Duodenal mucosa (tissue), 2 donors: ENCODE results near the gene CNTN5.

ENCODE experiments used
- H3K27ac ChIP-seq: one replicate; pipeline ENCODE4 v1.7.0; 2013; ENCODE audit warnings: low read depth, low read length
- H3K27me3 ChIP-seq, 2 donors: one replicate each; pipeline ENCODE4 v1.7.0; 2013; ENCODE audit warnings: low read length in 2 of 2, control low read depth in 1 of 2; ENCODE audit not compliant: insufficient read depth in 2 of 2, control insufficient read depth in 1 of 2
- H3K36me3 ChIP-seq, 2 donors: one replicate each; pipeline ENCODE4 v1.7.0; 2013; ENCODE audit warnings: low read length in 2 of 2, control low read depth in 1 of 2; ENCODE audit not compliant: insufficient read depth in 2 of 2, control insufficient read depth in 1 of 2
- H3K4me1 ChIP-seq, 2 donors: one replicate each; pipeline ENCODE4 v1.7.0; 2013; ENCODE audit warnings: low read length in 2 of 2, control low read depth in 1 of 2; ENCODE audit not compliant: insufficient read depth in 2 of 2, control insufficient read depth in 1 of 2
- H3K4me3 ChIP-seq, 2 donors: one replicate each; pipeline ENCODE4 v1.7.0; 2013; ENCODE audit warnings: low read length in 2 of 2, low read depth in 1 of 2
- H3K9ac ChIP-seq, 2 donors: one replicate each; pipeline ENCODE4 v1.7.0; 2013; ENCODE audit warnings: low read length in 2 of 2, low read depth in 1 of 2
- H3K9me3 ChIP-seq, 2 donors: one replicate each; pipeline ENCODE4 v1.7.0; 2013; ENCODE audit warnings: low read length in 2 of 2, control low read depth in 1 of 2; ENCODE audit not compliant: control insufficient read depth in 1 of 2

The CNTN5 gene

DNA sequence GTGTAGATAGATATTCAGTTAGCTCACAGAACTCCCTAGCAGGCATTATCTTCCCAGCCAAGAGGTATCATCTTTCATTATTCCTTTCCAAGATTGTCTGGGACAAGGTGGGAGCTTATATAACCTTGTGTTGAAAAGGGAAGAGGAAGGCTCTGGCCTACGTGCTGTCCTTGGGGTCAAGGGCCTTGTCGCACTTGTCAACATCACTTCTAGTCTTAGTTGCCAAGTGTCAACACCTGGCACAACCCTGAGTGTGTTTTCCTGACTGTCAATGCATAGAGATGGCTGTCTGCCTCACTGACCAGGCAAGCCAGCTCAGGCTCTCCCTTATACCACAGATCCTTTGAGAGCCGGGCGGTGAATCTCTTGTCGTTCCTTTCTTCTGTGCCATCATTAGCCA lies 331.9 kb downstream of the CNTN5 start:
- H3K27me3 ChIP-seq, result no peaks in the 10 kb centered on the region
- H3K9me3 ChIP-seq, result peaks cover 2 to 4% of the 10 kb centered on the region in 2 donors
- H3K4me3 ChIP-seq, result no peak overlapping the region
- H3K36me3 ChIP-seq, result no peaks in the 10 kb centered on the region
- no peak overlapping the region for H3K27ac ChIP-seq
- H3K4me1 ChIP-seq, result no peaks in the 10 kb centered on the region
- no peak overlapping the region for H3K9ac ChIP-seq

DNA sequence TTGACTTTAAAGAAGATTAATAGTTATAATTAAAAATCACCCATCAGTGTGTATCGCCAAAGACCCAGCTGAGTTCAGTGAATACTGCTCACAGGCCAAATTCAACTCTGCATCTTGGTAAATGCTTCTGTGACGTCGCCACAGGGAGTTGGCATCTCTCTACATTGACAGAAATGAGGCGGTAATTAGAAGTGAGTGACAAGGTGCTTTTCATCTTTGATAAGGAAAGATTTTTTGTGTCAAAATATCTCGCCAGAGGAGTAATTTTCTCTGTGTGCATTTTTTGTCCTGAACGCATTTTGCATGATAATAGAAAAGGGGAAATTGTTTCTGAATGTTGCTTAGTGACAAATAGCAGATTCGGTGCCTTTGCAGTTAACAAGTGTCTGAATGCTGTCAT lies 345.8 kb downstream of the CNTN5 start:
- no peak overlapping the region for H3K4me3 ChIP-seq
- H3K9me3 ChIP-seq, result no peaks in the 10 kb centered on the region
- H3K36me3 ChIP-seq, result no peaks in the 10 kb centered on the region
- no peaks in the 10 kb centered on the region for H3K27me3 ChIP-seq
- no peaks in the 10 kb centered on the region for H3K4me1 ChIP-seq
- H3K27ac ChIP-seq, result no peak overlapping the region
- H3K9ac ChIP-seq, result no peak overlapping the region

DNA sequence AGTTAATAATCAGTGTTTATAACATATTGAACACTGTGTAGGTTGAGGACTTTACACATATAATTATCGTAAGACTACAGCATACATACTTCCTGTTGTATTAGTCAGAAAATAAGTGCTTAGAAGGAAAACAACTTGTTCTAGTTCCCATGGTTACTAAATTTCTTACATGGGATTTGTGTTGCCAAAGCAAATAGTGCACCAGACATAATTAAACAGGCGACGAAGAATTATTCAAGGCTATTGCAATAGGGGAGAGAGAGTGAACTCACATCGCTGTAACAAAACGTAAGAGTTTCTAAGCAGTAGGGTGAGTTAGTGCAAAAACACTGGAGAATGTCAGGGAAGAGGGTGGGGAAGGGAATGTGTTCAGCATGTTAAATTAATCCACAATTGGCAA lies 347.8 kb downstream of the CNTN5 start:
- H3K4me1 ChIP-seq, result no peaks in the 10 kb centered on the region

DNA sequence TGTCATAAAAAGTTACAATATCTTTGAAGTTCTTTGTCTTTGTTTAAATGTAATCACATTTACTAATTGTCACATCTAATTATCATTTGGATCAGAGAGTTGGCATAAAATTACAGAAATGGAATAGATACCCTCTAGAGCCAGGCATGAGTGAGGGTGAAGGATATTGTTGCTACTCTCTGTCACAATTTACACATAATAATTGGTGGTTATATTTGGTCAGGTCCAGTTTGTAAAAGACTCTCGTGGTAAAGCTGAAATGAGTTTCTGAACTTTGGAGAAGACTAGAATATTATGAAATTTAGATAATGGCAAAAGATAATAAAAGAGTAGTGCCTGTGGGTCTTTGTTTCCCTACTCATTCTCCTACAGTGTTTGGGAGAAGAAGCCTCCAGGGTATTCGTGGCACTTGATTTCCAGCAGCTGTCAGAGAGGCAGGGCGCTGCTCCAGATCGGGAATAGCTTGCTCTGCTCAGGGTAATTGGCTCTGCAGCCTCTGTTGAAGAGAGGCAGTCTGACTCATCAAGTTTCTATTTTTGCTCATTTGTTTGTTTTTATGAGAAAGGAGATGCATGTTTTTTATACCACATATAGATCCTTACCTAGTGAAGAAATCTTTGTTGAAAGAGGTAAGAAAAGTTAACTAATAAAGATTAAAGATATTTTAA lies 349.9 kb downstream of the CNTN5 start:
- Histone ChIP-seq H3K36me3 (no peaks in the 10 kb centered on the region), H3K27ac (no peak overlapping the region), H3K9ac (no peak overlapping the region), H3K4me1 (no peaks in the 10 kb centered on the region), H3K9me3 (peaks cover 0 to 3% of the 10 kb centered on the region in 2 donors), H3K4me3 (no peak overlapping the region), H3K27me3 (no peaks in the 10 kb centered on the region)

More for the DNA sequence above, 347.8 kb downstream of the CNTN5 start:
- no peak overlapping the region for H3K9ac ChIP-seq
- no peak overlapping the region for H3K4me3 ChIP-seq
- no peaks in the 10 kb centered on the region for H3K9me3 ChIP-seq
- H3K27ac ChIP-seq, result no peak overlapping the region
- no peaks in the 10 kb centered on the region for H3K27me3 ChIP-seq
- no peaks in the 10 kb centered on the region for H3K36me3 ChIP-seq

DNA sequence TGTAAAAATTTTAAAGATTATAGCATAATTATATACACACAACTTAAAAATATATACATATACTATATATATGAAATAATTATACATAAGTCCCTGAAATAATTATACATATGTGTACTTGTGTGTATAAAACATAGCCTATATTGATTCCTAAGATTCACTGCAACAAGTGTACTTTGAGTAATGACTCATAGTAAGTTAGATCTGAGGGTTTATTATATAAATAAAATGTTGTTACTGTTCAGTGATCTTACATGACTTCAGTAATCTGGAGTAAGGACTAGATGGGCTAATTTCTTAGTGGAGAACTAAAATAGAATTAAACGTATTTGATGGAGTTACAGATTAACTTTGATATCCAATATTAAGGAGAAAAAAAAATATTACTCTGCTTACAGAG lies 350.5 kb downstream of the CNTN5 start:
- no peaks in the 10 kb centered on the region for H3K27me3 ChIP-seq
- peaks cover 0 to 3% of the 10 kb centered on the region in 2 donors for H3K9me3 ChIP-seq
- no peak overlapping the region for H3K4me3 ChIP-seq
- no peaks in the 10 kb centered on the region for H3K36me3 ChIP-seq
- no peaks in the 10 kb centered on the region for H3K4me1 ChIP-seq
- H3K27ac ChIP-seq, result no peak overlapping the region
- no peak overlapping the region for H3K9ac ChIP-seq

DNA sequence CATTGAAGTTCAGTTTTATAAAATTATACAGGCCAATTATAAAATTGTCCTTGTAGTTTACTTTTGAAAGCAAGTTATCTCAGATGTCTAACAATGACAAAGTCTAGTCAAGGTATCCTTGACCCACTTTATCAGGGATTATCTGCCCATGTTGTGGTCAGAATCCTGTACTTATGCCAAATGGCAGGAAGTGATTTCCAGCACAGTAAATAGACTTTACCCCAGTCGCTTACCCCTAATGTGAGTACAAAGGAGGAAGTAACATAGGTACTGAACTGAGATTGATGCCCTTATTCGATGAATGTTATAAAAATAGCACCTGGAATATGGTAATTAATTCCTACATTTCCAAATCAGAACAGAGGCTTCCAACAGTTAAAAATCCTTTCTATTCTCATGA lies 355.7 kb downstream of the CNTN5 start:
- Histone ChIP-seq H3K4me3 (no peak overlapping the region), H3K9me3 (peaks cover 0 to 3% of the 10 kb centered on the region in 2 donors), H3K36me3 (no peaks in the 10 kb centered on the region), H3K27ac (no peak overlapping the region), H3K27me3 (no peaks in the 10 kb centered on the region), H3K9ac (no peak overlapping the region), H3K4me1 (no peaks in the 10 kb centered on the region)

DNA sequence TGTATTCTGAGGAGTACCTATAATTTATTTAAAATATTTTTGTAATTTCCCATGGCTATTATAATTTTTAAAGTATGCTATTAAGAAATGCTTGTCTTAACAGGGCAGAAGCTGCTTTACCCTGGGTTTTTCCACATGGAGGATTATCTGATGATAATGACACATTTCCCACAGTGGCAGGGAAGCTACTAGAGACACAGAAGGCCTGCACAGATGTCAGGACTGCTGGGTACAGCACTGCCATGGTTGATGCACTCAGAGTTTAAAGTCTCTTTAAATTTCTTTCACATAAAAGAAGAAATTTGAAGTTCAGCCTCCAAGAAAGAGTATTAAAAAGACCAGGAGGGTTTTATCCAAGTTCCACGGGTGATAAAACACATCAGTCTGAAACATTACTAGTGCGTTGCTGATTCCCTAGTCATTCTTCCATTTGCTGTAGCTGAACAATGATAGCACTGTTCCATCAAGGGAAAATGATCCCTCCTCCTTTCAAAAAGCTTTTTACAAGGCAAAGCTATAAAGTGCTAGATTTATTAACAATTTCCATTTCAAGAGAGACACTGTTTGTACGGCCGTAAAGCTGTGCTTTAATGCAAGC lies 363.0 kb downstream of the CNTN5 start:
- no peaks in the 10 kb centered on the region for H3K27me3 ChIP-seq
- no peak overlapping the region for H3K9ac ChIP-seq
- no peaks in the 10 kb centered on the region for H3K4me1 ChIP-seq
- no peak overlapping the region for H3K27ac ChIP-seq
- no peaks in the 10 kb centered on the region for H3K36me3 ChIP-seq
- no peak overlapping the region for H3K4me3 ChIP-seq
- H3K9me3 ChIP-seq, result no peaks in the 10 kb centered on the region

DNA sequence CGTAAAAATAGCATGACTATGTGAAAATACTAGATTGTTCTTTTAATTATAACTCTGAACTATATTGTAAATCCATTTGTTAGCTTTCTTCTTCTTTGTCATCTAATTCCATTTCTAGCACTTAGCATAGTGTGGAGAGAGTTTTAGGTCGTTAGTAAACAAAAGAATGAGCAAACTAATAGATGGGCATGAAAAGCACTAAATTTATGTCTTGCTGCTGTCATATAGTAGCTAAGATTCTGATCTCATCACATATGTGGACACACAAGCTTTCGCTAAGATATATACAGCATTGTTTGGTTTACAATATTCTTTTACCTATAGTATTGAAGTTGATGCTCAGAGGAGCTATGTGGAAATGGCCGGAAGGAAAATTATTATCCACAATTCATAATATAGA lies 370.5 kb downstream of the CNTN5 start:
- no peak overlapping the region for H3K9ac ChIP-seq
- no peaks in the 10 kb centered on the region for H3K36me3 ChIP-seq
- H3K4me3 ChIP-seq, result no peak overlapping the region
- H3K9me3 ChIP-seq, result no peaks in the 10 kb centered on the region
- no peak overlapping the region for H3K27ac ChIP-seq
- H3K27me3 ChIP-seq, result no peaks in the 10 kb centered on the region
- H3K4me1 ChIP-seq, result no peaks in the 10 kb centered on the region

DNA sequence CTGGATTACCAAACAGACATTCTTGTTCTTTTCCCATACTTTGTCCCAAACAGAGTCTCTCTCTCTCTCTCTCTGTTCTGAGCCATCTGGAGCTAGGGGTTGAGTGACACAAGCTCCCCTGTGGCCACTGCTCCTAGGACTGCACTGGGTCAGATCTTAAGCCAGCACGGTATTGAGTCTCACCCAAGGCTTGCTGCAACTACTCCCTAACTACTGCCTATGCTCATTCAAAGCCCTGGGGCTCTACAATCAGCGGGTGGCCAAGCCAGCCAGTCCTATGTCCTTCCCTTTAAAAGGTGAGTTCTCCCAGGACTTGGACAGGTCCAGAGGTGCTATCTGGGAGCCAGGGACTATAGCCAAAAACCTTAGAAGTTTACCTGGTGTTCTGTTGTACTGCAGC lies 385.6 kb downstream of the CNTN5 start:
- peaks cover 8% of the 10 kb centered on the region in 2 donors for H3K9me3 ChIP-seq
- no peak overlapping the region for H3K9ac ChIP-seq
- H3K36me3 ChIP-seq, result no peaks in the 10 kb centered on the region
- H3K4me1 ChIP-seq, result no peaks in the 10 kb centered on the region
- no peaks in the 10 kb centered on the region for H3K27me3 ChIP-seq
- H3K4me3 ChIP-seq, result no peak overlapping the region
- no peak overlapping the region for H3K27ac ChIP-seq

DNA sequence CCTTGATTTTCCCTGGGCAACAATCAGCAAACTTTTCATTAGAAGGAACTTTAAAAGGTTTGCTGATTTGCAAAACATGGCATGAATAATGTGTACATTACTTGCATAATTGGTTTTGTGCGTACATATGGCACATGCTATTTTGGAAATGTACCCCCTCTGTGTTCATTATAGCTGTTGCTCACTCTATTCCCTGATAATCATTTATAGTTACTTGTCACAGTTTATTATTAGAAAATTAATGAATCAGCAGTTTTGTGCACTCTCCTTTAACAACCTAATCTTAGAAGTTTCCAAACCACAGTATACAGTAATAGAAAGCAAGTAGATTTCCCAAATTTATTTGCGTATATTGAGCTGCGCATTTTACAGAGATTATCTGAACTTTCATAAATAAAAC lies 389.9 kb downstream of the CNTN5 start:
- peaks cover 8% of the 10 kb centered on the region in 2 donors for H3K9me3 ChIP-seq

More for the DNA sequence above, 389.9 kb downstream of the CNTN5 start:
- no peaks in the 10 kb centered on the region for H3K27me3 ChIP-seq
- H3K36me3 ChIP-seq, result no peaks in the 10 kb centered on the region
- no peaks in the 10 kb centered on the region for H3K4me1 ChIP-seq
- H3K27ac ChIP-seq, result no peak overlapping the region
- no peak overlapping the region for H3K9ac ChIP-seq
- no peak overlapping the region for H3K4me3 ChIP-seq
